Activated CD4-positive, alpha-beta T cell treated with anti-CD3 and anti-CD28 coated beads, Interleukin-10, Interleukin-2, amounts not matched to agents 100 ng/mL and 50 ng/mL, durations not matched to agents 16 hours and 8 hours (primary cell): ENCODE results near the gene RFX7.

Source experiments
- DNase-seq: peaks from one replicate; pipeline ENCODE4 v3.0.0-alpha.2; 2020

RFX7 gene

GRCh38 chr15:56042498-56042897, 201.2 kb downstream of the RFX7 start:
- no peak for DNase-seq

- DNase-seq = no peak
These were observed 201.6 kb downstream of the RFX7 start for GRCh38 chr15:56042031-56042430.

- DNase-seq = peak; percentile 7
These were observed 203.3 kb downstream of the RFX7 start for GRCh38 chr15:56040081-56041035.

GRCh38 chr15:56038707-56039106, 205.0 kb downstream of the RFX7 start:
- no peak for DNase-seq

- DNase-seq = peak; percentile 12
These were observed 205.7 kb downstream of the RFX7 start for GRCh38 chr15:56038015-56038414.
